GM19238 (cell line): ENCODE data around the gene MTAP.

Experiments
- DNase-seq: peaks from one replicate; pipeline ENCODE4 v3.0.0; 2011; ENCODE audit warnings: low spot score; ENCODE audit not compliant: insufficient read length

The MTAP gene

DNA sequence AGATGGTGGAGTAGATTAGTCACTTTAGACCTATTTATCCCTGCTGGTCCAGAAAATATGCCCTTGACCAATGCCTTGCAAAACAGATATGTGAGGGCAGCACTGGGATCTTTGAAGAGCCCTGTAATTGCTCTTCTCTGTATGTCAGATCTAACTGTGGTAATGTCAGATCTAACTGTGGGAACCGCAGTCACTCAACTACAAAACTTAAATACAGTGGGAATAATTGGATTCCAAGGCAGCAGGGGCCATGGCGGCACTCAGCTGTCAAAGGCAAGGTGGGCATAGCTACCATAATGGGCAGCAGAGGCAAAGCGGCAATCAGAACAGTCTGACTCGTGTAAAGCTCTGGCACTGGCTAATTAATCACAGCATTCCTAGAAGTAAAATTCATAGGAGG, 46.2 kb downstream of the MTAP start:
- DNase-seq = no peak

DNA sequence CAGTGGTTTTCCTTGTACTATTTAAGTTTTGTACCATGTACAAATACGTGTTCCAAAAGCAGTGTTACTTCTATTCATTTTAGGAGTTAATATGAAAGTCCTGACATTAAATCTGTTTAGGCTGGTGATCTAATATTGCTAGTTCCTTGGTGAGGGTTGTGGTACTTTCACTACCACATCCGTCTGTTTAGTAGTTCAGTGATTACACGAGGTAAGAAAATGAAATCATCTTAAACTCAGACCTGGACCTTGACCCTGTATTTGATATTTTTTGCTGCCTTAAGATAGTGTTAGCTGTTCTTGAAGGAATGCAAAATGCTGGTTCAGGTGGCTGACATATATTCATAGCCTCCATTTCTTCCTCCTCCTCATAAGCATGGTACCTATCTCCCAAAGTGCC, 50.3 kb downstream of the MTAP start:
- peak; percentile 24 for DNase-seq

DNA sequence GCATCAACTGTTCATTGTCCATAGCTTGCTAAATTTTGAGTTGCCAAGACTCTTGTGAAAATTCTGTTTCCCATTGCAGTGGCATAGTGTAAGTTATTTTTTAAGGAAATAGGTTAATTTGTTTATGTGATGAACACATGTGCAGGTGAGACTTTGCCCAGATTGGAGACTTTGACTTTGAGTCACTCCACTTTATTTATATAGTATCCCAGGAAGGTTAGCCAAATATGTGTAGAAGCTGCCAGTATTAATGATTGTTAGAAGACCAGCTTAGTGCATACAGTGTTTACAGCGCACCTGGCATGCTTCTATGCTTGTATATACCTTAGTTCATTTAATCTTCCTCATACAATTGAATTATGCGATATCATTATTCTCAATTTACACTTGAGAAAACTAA, 51.0 kb downstream of the MTAP start:
- no peak for DNase-seq

DNA sequence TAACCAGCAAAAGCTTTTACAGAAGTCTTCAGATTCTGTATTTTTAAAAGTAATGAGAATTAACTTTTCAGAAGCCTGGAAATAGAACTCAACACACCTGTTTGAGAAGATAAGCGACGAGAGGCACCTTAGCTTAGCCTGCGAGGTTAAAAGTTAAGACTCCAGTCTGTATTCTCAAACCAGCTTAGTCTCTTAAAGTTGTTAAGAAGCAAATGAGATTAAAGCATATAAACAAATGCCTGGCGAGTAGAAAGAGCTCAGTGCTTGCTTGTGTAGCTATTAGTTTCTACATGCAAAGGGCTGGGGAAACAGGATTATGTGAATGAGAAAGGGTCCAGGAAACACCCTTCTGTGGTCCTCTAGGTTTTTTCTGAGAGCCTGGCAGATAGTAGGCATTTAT, 51.7 kb downstream of the MTAP start:
- no peak for DNase-seq

DNA sequence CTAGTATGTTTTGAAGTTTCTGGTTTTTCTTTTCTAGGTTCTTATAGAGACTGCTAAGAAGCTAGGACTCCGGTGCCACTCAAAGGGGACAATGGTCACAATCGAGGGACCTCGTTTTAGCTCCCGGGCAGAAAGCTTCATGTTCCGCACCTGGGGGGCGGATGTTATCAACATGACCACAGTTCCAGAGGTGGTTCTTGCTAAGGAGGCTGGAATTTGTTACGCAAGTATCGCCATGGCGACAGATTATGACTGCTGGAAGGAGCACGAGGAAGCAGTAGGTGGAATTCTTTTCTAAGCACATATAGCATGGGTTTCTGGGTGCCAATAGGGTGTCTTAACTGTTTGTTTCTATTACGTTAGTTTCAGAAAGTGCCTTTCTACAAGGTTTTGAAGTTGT, 52.2 kb downstream of the MTAP start:
- DNase-seq = no peak

DNA sequence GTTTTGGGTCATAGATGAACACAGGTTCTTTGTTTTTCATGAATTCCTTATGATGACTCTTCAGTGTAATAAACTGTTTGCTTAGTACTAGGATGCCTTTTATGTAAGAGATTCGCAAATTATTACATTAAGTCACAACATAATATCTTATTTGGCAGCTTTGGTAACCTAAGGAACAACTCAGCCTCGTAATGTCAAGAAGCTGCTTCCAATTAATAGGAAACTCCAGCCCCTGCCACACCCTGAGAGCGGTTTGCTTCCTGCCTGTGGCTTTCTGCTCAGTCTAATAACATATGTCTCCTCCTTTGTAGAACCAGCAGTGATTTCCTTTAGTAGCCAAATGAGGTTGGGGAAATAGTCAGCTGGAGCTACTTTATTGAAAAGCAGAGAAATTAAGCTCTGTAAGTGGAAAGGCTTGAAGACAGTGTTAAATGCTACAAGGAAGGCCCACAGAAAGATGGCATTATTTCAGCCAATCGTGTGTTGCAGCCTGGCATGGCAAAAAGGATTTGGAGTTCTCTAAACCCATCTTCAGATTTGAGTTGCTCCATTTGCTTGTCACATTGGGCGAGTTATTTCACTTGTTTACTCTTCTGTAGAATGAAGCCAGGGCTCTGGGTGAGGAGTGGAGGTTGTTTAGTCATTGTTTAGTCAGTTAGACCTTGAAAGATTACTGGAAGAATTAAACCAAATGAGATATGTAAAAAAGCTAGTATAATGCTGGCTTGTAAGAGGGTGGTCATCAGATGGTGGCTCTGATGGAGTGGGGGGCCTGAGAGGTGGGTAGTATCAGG, 54.1 kb downstream of the MTAP start:
- DNase-seq = no peak

DNA sequence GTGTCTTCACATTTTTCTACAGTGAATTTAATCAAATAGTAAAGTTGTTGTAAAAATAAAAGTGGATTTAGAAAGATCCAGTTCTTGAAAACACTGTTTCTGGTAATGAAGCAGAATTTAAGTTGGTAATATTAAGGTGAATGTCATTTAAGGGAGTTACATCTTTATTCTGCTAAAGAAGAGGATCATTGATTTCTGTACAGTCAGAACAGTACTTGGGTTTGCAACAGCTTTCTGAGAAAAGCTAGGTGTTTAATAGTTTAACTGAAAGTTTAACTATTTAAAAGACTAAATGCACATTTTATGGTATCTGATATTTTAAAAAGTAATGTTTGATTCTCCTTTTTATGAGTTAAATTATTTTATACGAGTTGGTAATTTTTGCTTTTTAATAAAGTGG, 60.4 kb downstream of the MTAP start:
- DNase-seq = no peak

DNA sequence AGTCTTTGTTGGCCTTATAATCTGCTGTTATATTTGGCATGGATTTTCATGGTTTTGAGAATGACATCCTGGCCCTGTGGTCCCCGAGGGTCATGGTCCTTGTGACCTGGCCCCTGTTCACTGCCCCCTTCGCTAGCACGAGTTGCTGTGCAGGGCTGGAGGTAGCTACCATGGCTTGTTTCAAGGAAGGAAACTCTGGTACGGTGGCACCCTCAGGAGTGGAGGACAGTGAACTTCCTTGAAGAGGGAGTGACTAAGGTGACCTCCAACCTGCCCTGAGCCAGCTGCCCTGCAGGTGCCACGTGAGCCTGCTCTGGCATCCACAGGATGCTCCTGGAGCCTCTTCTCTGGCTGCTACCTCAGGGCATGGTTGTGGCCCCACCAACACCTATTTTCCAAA, 62.1 kb downstream of the MTAP start:
- no peak for DNase-seq

DNA sequence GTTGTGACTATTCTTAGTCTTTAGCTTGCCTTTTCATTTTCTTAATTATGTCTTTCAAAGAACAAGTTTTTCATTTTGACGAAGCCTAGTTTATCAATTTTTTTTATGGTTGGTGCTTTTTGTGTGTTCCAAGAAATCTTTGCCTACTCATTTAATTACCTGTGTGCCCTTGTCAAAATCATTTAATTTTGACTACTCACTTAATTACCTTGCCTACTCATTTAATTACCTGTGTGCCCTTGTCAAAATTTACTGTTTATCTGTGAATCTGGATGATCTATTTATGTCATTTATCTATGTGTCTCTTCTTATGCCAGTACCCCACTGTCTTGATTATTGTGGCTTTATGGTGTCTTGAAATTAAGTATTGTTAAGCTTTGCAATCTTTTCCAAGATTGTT, 63.9 kb downstream of the MTAP start:
- no peak for DNase-seq

DNA sequence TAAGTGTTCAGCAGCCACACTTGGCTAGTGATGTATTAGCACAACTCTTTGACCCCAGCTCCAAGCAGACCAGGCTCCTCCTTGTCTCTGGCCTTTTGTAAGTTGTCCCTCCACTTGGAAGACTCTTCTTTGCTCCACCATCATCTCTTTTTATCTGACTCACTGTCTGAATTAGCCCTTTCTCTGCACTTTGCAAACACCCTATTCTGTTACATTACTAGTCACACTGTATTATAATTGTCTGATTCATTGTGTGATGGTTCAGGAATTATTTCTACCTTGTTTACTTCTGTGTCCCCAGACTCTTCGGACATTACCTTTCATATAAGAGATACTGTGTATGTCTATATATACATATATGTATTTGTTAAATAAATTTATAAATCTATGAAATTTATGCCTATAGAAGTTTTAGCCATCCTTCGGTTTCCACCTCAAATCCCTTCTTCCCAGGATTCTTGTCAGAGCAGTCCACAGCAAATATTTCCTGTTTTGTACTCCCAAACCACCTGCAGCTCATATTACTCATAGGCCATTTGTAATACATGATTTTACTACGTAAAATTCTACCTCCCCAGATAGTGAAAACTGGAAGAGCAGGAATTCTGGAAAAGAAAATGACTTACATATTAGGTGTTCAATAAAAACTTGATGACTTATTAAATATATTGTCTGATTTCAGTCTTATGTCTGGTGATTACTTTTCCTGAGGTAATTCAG, 69.0 kb downstream of the MTAP start:
- no peak for DNase-seq

DNA sequence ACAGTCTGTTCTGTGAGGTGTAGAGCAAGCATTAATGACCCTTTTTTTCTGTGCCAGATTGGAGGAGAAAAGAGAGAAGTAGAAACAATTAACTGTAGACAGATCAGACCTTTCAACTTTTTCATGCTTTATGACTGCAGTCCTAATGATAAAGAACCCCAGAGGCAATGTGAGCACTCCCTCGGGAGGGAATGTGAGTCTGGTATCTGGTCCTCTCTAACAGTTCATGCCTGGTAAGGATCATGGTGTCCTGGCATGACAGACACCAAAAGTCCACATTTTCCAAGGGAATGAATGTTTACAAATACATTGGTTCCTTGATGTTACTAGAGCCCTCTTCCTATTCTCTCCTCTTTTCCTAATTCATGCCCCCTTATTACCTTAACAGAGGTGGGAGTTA, 70.3 kb downstream of the MTAP start:
- DNase-seq = no peak

DNA sequence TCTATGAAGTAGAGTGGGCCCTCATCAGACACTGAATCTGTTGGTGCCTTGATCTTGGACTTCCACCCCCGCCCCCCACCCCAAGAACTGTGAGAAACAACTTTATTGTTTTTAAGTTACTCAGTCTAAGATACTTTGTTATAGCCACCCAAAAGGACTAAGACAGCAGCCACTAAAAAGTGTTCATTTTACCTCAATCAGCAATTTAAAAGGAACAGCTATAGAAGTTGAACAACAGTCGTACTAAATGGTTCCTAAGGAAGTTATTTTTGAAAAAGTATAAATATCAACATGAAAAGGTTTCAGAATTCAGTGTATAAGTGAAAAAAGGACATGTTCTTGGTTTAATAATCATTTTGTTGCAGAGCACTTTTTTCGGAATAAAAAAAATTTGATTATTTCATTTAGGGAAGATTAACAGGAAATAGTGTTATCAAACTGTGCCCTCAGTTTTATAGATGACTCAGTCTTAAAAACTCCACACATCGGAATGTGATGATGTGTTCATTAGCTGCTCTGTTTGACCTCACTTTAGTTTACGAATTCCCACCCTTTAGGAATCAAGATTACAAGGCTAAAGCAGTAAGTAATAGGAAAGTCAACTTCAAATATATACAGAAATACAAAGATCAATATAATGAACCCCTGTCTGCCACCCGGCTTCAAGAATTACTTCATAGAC, 71.2 kb downstream of the MTAP start:
- DNase-seq = no peak

DNA sequence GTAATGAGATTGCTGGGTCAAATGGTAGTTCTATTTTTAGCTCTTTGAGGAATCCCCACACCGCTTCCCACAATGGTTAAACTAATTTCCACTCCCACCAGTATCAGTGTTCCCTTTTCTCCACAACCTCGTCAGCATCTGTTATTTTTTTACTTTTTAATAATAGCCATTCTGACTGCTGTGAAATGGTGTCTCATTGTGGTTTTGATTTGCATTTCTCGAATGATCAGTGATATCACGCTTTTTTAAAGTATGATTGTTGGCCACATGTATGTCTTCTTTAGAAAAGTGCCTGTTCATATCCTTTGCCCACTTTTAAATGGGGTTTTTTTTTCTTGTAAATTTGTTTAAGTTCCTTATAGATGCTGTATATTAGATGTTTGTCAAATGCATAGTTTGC, 73.5 kb downstream of the MTAP start:
- no peak for DNase-seq

DNA sequence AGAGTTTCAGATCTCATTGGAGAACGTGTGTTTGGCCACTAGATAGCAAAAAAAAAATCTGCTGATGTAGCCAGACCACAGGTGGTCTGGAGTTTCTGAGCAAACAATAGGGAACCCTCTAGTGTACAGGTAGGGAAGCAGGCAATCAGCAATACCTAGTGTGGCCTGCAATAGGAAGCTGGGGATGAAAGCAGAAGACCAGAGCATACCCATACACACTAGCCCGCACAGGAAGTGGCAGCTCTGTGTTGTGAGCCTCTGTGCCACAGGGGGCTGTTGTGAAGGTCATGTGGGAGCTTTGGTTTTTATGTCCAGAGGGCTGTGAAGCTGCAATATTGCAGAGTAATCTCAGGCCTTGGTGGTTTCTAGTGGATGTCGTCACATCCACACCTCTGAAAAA, 81.2 kb downstream of the MTAP start:
- DNase-seq = no peak

DNA sequence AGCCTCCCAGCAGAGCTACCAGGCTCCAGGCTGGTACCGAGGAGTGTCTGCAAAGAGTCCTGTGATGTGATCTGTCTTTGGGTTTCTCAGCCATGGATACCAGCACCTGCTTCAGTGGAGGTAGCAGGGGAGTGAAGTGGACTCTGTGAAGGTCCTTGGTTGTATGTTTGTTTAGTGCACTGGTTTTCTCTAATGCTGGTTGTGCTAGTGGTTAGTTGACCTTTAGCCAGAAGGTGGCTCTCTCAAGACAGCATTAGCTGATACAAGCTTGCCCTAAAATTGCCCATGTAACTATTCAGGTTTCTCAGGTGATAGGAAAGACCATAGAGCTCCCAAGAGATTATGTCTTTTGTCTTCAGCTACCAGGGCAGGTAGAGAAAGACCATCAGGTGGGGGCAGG, 87.2 kb downstream of the MTAP start:
- DNase-seq = no peak

DNA sequence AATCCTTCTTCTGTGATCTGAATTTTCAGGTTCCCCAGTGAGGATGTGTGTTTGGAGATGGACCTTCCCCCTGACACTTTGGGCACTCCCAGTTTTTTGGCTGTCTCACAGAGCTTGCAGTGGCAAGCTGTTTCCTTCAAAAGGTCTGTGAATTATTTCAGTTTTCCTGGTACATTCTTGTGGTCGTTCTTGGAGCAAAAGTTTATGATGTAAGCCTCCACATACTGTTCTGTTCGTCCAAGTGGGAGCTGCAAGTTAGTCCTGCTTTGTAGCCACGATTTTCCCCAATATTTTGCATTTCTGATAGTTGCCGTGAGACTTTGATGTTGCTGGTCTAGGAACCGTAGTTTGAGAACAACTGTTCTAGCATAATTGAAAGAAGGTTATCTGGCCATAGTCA, 88.3 kb downstream of the MTAP start:
- DNase-seq = no peak

DNA sequence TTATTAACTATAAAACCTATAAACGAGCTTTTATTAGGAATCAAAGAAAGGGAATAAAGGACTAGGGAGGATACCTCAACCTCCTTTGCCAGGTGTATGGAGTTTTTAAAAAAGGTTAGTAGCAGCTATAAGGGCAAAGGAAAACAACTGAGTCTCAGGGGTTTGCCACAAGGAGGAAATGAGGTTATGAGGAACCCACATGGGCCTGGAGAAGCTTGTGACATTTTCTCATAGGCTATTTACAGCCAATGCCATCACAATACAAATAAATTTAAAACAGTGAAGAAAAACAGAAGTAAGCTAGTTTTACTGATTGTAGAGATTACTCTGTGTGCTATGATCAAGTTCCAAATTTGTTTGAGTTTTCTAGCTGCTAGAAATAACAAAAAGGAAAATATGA, 99.1 kb downstream of the MTAP start:
- no peak for DNase-seq

DNA sequence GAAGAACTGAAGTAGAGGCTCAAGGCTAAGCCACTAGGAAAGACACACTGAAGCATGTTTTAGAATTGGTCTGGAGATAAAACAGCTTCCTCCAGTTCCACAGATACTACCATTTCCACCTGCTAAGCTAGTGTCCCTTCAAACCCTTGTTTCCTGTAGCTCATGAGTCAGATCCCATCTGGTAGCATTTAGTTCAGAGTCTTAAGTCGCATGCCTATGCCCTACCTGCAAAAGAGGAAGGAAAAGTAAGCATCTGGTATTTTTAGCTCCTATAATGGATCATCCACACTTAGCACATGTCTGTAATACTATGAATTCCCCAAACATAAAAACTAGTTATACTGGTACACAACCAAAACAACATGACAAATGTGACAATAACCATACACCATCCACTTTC, 99.7 kb downstream of the MTAP start:
- DNase-seq = no peak

DNA sequence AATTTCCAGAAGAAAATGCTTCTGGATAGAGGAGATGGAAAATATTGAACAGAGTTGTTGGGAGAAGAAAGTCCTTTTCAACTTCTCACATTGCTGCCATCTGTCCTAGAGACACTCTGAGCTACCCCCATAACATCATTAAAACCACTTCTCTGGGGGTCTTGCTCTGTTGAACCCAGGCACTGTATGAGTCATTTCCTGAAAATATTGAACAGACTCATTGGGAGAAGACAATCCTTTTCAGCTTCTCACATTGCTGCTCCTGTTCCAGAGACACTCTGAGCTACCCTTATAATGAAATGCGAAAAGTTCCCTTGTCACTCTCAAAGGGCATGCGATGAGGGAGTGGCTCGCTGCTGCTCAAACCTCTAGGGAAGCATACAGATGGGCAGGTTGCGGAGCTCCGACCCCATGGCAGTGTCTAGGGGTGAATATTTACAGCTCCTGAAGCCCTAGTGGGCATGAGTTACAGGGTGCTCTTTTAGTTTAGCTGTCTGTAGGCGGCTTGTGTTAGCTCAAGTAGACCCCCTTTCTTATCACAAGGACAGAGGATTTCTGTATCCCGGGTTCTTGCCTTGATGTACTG, 101.0 kb downstream of the MTAP start:
- no peak for DNase-seq

DNA sequence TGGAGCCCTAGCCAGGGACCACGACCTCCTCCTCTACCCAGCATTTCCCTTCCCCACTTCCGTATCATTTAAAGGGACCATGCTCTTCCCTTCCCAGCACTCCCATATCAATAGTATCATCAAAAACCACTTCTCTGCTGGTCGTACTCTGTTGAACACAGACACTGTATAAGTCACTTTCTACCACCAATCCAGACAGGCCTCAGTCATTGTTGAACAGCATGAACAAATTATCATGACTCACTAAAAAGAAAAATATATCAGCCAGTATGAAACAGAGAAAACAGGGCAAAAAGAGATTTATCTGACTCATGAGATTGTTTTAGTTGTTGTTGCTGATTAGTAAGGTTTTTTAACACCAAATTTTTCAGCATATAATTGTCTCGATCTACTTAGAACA, 101.9 kb downstream of the MTAP start:
- DNase-seq = no peak

DNA sequence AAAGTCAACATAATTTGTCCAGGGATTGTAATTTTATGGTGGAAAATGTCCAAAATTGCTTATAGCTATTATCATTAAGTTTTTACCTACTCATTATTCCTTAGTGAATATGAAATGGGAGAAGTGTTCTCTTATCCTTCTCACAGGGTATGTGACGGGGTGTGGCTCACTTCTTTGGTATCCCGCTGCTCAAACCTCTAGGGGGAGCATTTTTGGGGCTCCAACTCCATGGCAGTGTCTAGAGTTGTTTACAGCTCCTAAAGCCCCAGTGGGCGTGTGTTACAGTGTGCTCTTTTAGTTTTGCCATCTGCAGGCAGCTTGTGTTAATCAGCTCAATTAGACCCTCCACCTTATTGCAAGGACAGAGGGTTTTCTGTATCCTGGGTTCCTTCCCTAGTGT, 102.3 kb downstream of the MTAP start:
- DNase-seq = no peak

DNA sequence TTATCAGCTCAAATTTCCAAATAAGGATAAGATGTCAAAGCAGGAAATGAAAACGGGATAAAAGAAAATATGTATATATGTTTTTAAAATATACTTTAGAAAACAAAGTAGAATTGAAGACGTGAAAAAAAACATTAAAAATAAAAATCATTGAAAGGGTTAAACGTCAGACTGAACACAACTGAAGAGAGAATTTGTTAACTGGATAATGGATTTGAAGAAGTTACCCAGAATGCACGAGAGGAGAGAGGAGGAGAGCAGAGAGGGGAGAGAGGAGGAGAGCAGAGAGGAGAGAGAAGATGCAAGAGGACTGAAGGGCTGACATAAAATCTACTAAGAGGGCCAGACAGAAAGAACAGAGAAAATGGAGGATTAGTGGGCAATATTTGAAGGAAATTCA, 103.8 kb downstream of the MTAP start:
- DNase-seq = no peak
